Endothelial cell of umbilical vein (primary cell): ENCODE data around the gene KCP. TPM values are rescaled to one million over a fixed set of nuclear protein-coding genes. Genes with fewer than 3 reads are reported as not detected.

Source experiments
- BruUV-seq: library from RNA; stranded (reverse); fragments of 400-500 nt; replicated peaks from 2 replicates; lab custom pipeline; 2021; lab: Mats Ljungman, UMichigan
- CTCF ChIA-PET: fragments of 300-600, 350-600 bp; sonication (Branson Sonifier 250); formaldehyde crosslinking; loops from one replicate; lab custom pipeline; 2021; ENCODE audit warnings: antibody characterized with exemption, inconsistent platforms; lab: Charles Lee
- POLR2A ChIA-PET: fragments of 300-600, 350-600 bp; sonication (Branson Sonifier 250); formaldehyde crosslinking; loops from one replicate; lab custom pipeline; 2021; ENCODE audit warnings: antibody characterized with exemption, inconsistent platforms; lab: Charles Lee
- DNase-seq: peaks from one replicate; pipeline ENCODE4 v3.0.0-alpha.2; 2011; ENCODE audit warnings: low read depth, low spot score
- FAIRE-seq: peaks from 2 replicates; lab custom pipeline; 2011; peaks lifted over from hg19 to GRCh38; lab: Jason Lieb, UNC
- H2AFZ ChIP-seq: 2 replicates; pipeline ENCODE4 v1.6.0; 2012; ENCODE audit warnings: low read depth, low read length, control low read depth, inconsistent platforms
- H3K27ac ChIP-seq: 2 replicates; pipeline ENCODE4 v1.5.1; 2011; ENCODE audit warnings: low read depth, mild to moderate bottlenecking, control low read depth, low read length, moderate library complexity; ENCODE audit not compliant: insufficient read depth
- H3K27me3 ChIP-seq, 2 experiments: 2 replicates each; pipeline versions ENCODE4 v1.6.0 to v1.6.1; 2011; ENCODE audit warnings: low read length in 2 of 2, mixed read lengths in 1 of 2; ENCODE audit not compliant: control insufficient read depth in 2 of 2, insufficient read depth in 2 of 2
- H3K36me3 ChIP-seq, 2 experiments: 2 replicates in 1 of 2; 3 replicates in 1 of 2; pipeline ENCODE4 v1.5.1; 2011; ENCODE audit warnings: low read length in 2 of 2, mild to moderate bottlenecking in 1 of 2, moderate library complexity in 1 of 2; ENCODE audit not compliant: control insufficient read depth in 2 of 2, insufficient read depth in 2 of 2; ENCODE audit errors: extremely low read depth in 1 of 2
- H3K4me1 ChIP-seq: 3 replicates; pipeline ENCODE4 v1.5.1; 2011; ENCODE audit warnings: mild to moderate bottlenecking, low read length; ENCODE audit not compliant: control insufficient read depth, insufficient read depth; ENCODE audit errors: extremely low read depth
- H3K4me2 ChIP-seq: 2 replicates; pipeline ENCODE4 v1.6.1; 2011; ENCODE audit warnings: low read length, control low read depth, mixed read lengths; ENCODE audit not compliant: insufficient read depth
- H3K4me3 ChIP-seq, 3 experiments: fragments of 200-600 bp in 1 of 3; sonication (generic), shearing (Covaris generic) in 1 of 3; replicated peaks in 1 of 3; 2 replicates each; pipeline ENCODE4 v1.5.1; 2011 to 2016; ENCODE audit warnings: control low read depth in 3 of 3, low read length in 3 of 3, mild to moderate bottlenecking in 2 of 3, inconsistent platforms in 1 of 3, low read depth in 1 of 3, moderate library complexity in 1 of 3; ENCODE audit not compliant: insufficient read depth in 1 of 3
- H3K79me2 ChIP-seq: 2 replicates; pipeline ENCODE4 v1.6.0; 2012; ENCODE audit warnings: low read length, inconsistent platforms; ENCODE audit not compliant: control insufficient read depth, insufficient read depth
- H3K9ac ChIP-seq: replicated peaks from 2 replicates; pipeline ENCODE3; 2011; ENCODE audit warnings: low read length, control low read depth; ENCODE audit not compliant: insufficient read depth; ENCODE audit errors: extremely low read depth
- H3K9me1 ChIP-seq: replicated peaks from 3 replicates; pipeline ENCODE4 v1.6.0; 2011; ENCODE audit warnings: mild to moderate bottlenecking, low read length; ENCODE audit not compliant: control insufficient read depth, insufficient read depth; ENCODE audit errors: extremely low read depth
- H3K9me3 ChIP-seq: replicated peaks from 2 replicates; pipeline ENCODE4 v1.5.1; 2012; ENCODE audit warnings: low read length, inconsistent platforms; ENCODE audit not compliant: control insufficient read depth, insufficient read depth
- H4K20me1 ChIP-seq: replicated peaks from 2 replicates; pipeline ENCODE3; 2011; ENCODE audit warnings: mild to moderate bottlenecking, low read length; ENCODE audit not compliant: control insufficient read depth, insufficient read depth; ENCODE audit errors: extremely low read depth
- EZH2 ChIP-seq: IDR thresholded peaks from 2 replicates; pipeline ENCODE4 v1.6.1; 2012; ENCODE audit warnings: borderline replicate concordance, low read depth, mild to moderate bottlenecking, moderate library complexity, low read length, inconsistent platforms; ENCODE audit not compliant: severe bottlenecking
- FOS ChIP-seq: IDR thresholded peaks from 2 replicates; pipeline ENCODE4 v1.6.1; 2011; ENCODE audit warnings: mild to moderate bottlenecking, low read length, moderate library complexity, borderline replicate concordance; ENCODE audit not compliant: insufficient read depth
- GATA2 ChIP-seq: IDR thresholded peaks from 2 replicates; pipeline ENCODE4 v1.7.0; 2011; ENCODE audit warnings: low read depth, mild to moderate bottlenecking, moderate library complexity, mixed read lengths, low read length; ENCODE audit not compliant: insufficient read length, insufficient read depth
- JUN ChIP-seq: IDR thresholded peaks from 2 replicates; pipeline ENCODE4 v1.6.1; 2011; ENCODE audit warnings: borderline replicate concordance, low read depth; ENCODE audit not compliant: insufficient read length, insufficient read depth
- MYC ChIP-seq: IDR thresholded peaks from one replicate; pipeline ENCODE4 v1.6.1; 2011; ENCODE audit warnings: mild to moderate bottlenecking, low read depth, low read length
- POLR2A ChIP-seq: IDR thresholded peaks from 2 replicates; pipeline ENCODE4 v1.6.1; 2012; ENCODE audit warnings: low read depth, mild to moderate bottlenecking, control low read depth, low read length
- POLR2AphosphoS5 ChIP-seq: IDR thresholded peaks from 2 replicates; pipeline ENCODE4 v1.6.1; 2012; ENCODE audit warnings: low read depth, mild to moderate bottlenecking, control low read depth, low read length, moderate library complexity; ENCODE audit not compliant: insufficient read depth
- dilution Hi-C: fragments of 300-500 bp; cut with MboI; formaldehyde crosslinking; loops from one replicate; pipeline ENCODE4 v1.15.0; 2019; ENCODE audit warnings: low sequenced_read_pairs; ENCODE audit not compliant: extremely low pct_ligation_motif_present
- intact Hi-C: fragments of 100-400 bp; cut with micrococcal nuclease; formaldehyde crosslinking; loops from one replicate; pipeline ENCODE4 v1.10.0; 2022
- polyA plus RNA-seq, 4 experiments: library from polyadenylated mRNA; depleted of rRNA in 3 of 4; stranded (reverse) in 3 of 4; unstranded in 1 of 4; fragments of >200 nt; gene quantifications; 2 replicates each; pipeline versions ENCODE4 v1.2.1 to v1.2.3, GENCODE V29; 2011 to 2012; ENCODE audit warnings: missing spikeins in 1 of 4
- total RNA-seq: library from RNA; stranded (reverse); gene quantifications from 2 replicates; pipeline ENCODE4 v1.2.3, GENCODE V29; 2021
- TF ChIP-seq, protein P1 (sequence below), 2 donors: IDR thresholded peaks; 1 replicate in 1 of 2; 2 replicates in 1 of 2; pipeline ENCODE4 v1.5.1; 2011; ENCODE audit warnings: low read length in 2 of 2, mild to moderate bottlenecking in 2 of 2, moderate library complexity in 2 of 2, control low read depth in 1 of 2, inconsistent platforms in 1 of 2, low read depth in 1 of 2; ENCODE audit not compliant: insufficient read depth in 1 of 2; ENCODE audit errors: extremely low read depth in 1 of 2
- TF ChIP-seq, protein P2 (sequence below): IDR thresholded peaks from 2 replicates; pipeline ENCODE4 v1.6.1; 2011; ENCODE audit not compliant: insufficient read depth, insufficient read length

The KCP gene
- total and polyA plus RNA-seq, 2 donors (not counting 3 experiments of a cell fraction or from before 2014, with no cell fraction given) = not detected

DNA sequence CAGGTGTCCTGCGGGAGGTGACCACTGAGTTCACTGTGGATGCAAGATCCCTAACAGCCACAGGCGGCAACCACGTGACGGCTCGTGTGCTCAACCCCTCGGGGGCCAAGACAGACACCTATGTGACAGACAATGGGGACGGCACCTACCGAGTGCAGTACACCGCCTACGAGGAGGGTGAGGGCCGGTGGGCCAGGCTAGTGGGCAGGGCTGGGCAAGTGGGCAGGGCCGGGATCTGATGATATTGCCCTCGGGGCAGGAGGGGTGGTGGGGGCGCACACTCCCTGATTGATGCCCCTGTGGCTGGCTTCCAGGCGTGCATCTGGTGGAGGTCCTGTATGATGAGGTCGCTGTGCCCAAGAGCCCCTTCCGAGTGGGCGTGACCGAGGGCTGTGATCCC, 64.5 kb downstream of the KCP start:
- TF ChIP-seq, protein P1, sequence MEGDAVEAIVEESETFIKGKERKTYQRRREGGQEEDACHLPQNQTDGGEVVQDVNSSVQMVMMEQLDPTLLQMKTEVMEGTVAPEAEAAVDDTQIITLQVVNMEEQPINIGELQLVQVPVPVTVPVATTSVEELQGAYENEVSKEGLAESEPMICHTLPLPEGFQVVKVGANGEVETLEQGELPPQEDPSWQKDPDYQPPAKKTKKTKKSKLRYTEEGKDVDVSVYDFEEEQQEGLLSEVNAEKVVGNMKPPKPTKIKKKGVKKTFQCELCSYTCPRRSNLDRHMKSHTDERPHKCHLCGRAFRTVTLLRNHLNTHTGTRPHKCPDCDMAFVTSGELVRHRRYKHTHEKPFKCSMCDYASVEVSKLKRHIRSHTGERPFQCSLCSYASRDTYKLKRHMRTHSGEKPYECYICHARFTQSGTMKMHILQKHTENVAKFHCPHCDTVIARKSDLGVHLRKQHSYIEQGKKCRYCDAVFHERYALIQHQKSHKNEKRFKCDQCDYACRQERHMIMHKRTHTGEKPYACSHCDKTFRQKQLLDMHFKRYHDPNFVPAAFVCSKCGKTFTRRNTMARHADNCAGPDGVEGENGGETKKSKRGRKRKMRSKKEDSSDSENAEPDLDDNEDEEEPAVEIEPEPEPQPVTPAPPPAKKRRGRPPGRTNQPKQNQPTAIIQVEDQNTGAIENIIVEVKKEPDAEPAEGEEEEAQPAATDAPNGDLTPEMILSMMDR (IDR thresholded peaks at IDR 0.05; ENCODE audit: extremely low read depth in 1 of 2, insufficient read depth in 1 of 2, low read depth in 1 of 2, low read length in 2 of 2) = no peak
- no peak for TF ChIP-seq GATA2
- no peak for TF ChIP-seq FOS
- TF ChIP-seq, protein P2, sequence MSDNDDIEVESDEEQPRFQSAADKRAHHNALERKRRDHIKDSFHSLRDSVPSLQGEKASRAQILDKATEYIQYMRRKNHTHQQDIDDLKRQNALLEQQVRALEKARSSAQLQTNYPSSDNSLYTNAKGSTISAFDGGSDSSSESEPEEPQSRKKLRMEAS = no peak
- no peak for TF ChIP-seq MYC
- TF ChIP-seq POLR2AphosphoS5 = no peak
- no peak for TF ChIP-seq EZH2
- no peak for TF ChIP-seq POLR2A
- TF ChIP-seq JUN = no peak
- DNase-seq = no peak
- no peaks in the 10 kb centered on the region for H4K20me1 ChIP-seq
- ChIA-PET POLR2A (no interaction called here), CTCF (no interaction called here)
- intact Hi-C loops = no loop called here
- H3K9me1 ChIP-seq = no peaks in the 10 kb centered on the region
- no peaks in the 10 kb centered on the region for H3K9me3 ChIP-seq
- no TSS peak for BruUV-seq
- FAIRE-seq = no peak
- no peak overlapping the region for H3K4me3 ChIP-seq
- H3K79me2 ChIP-seq = no peaks in the 10 kb centered on the region
- no peaks in the 10 kb centered on the region for H3K27me3 ChIP-seq
- H3K36me3 ChIP-seq = peaks cover 9 to 76% of the 10 kb centered on the region in 2 experiments
- dilution Hi-C loops = no loop called here
- H3K9ac ChIP-seq = no peak overlapping the region
- no peaks in the 10 kb centered on the region for H3K4me1 ChIP-seq
- H3K27ac ChIP-seq = no peak overlapping the region
- no peak overlapping the region for H3K4me2 ChIP-seq
- no peak overlapping the region for H2AFZ ChIP-seq
